ENCODE measurements around the gene NPAS1.
"Not testable (repeated sequence)": the region's sequence is repeated elsewhere in the genome, so short reads cannot be mapped to it uniquely, and the experiment has no call there.

Gene NPAS1

DNA sequence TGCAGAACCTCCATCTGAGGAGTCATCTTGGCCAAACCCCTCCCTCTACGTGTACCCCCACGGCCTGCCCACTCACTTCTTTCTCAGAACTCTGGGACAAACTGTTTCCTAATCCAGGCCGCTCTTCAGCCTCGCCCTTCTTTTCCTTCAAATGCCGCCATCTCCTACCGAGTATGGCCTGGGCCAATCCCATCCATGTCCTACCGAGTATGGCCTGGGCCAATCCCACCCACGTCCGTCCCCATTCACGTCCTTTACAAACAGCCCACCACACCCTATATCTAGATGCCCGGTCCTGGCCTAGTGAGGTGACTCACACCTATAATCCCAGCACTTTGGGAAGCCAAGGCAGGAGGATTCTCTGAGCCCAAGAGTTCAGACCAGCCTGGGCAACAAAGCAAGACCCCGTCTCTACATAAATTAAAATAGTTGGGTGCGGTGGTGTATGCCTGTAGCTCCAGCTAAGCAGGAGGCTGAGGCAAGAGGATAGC, 27.7 kb downstream of the NPAS1 start:
- DNase-seq, result no peak

DNA sequence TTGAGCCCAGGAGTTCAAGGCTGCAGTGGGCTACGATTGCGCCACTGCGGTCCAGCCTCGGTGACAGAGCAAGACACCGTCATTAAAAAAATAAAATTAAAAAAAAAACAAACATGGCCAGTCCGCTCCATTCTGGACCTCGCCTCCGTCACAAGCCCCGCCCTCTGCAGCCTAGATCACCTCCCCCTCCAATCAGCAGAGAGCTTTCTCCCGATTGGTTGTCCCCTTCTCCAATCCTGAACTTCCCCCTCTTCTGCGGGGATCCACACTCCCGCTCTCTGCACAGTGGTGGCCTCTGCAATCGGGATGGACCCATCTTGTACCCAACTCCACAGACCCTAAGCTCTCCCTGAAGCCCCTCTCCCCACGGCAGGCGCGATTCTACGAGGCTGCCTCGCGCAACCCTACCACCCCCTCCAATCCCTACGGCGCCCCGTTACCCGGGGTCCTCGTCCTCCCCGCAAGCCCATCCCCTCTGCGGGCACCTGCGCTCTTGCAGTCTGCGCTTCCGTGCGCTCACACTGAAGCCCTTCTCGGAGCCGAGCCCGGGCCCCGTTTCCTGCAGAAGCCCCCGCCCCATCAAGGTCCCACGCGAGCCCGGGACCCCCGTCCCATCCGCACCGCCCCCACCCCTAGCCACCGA, 28.2 kb downstream of the NPAS1 start:
- DNase-seq, result peak; percentile 89

- no peak for DNase-seq
Observed at GRCh38 chr19:47049307-47049700, 29.7 kb downstream of the NPAS1 start.

- not testable (repeated sequence) for DNase-seq
Observed at GRCh38 chr19:47050562-47050961, 30.9 kb downstream of the NPAS1 start.

DNA sequence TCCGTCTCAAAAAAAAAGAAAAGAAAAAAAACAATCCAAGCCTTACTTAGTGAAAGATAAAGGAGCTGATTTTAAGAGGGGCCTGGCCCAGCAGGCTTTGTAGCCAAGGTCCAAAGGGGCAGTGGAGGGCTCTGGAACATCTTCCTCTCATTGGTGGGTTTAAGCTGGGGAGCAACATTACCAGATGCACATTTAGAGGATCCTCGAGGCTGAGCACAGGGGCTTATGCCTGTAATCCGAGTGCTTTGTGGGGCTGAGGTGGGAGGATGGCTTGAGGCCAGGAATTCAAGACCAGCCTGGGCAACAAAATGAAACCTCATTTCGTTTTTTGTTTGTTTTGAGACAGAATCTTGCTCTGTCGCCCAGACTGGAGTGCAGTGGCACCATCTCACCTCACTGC, 36.8 kb downstream of the NPAS1 start:
- DNase-seq, result no peak

- DNase-seq, result no peak
Observed at GRCh38 chr19:47057328-47057727, 37.7 kb downstream of the NPAS1 start.

- DNase-seq, result no peak
Observed at GRCh38 chr19:47058621-47059022, 39.0 kb downstream of the NPAS1 start.

GRCh38 chr19:47063874-47064273, 44.2 kb downstream of the NPAS1 start:
- DNase-seq, result no peak

- DNase-seq, result no peak
Observed at GRCh38 chr19:47065242-47065641, 45.6 kb downstream of the NPAS1 start.

DNA sequence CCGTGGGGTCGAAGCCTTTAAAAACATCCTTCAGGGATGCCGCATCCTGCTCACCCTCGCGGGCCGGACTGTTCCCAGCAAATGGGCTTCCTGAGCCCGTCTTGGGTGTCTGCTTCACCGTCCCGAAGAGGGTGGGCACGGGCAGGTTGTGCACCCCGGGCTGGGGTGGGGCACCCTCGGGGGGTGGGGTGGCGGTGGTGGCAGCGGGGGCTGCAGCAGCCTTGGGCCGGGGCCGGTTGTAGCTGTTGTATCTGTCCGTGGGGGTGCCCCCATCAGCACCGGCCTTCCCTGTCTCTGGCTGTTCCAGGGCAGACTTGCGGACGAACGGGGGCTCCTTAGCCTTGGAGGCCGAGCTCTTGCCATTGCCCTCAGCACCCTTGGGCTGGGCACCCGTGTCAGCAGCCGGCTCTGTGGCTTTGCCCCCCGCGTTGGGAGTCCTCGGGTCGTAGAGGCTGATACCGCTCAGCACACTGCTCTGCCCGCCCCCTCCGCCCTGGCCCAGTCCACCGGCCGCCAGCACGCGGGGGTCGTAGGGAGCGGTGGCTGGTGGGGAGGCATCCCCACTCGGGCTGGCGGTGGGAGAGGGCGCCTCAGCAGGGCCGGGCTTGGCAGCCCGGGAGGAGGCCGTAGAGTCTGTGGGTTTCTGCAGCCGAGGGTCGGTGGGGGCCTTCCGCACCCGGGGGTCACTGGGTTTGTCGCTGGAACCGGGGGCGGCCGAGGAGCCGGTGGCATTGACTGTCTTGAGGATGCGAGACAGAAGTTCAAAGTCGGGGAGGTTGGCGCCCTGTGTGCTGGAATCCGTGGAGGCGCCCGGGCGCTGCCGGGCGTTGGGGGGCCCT, 47.0 kb downstream of the NPAS1 start:
- DNase-seq, result no peak

DNA sequence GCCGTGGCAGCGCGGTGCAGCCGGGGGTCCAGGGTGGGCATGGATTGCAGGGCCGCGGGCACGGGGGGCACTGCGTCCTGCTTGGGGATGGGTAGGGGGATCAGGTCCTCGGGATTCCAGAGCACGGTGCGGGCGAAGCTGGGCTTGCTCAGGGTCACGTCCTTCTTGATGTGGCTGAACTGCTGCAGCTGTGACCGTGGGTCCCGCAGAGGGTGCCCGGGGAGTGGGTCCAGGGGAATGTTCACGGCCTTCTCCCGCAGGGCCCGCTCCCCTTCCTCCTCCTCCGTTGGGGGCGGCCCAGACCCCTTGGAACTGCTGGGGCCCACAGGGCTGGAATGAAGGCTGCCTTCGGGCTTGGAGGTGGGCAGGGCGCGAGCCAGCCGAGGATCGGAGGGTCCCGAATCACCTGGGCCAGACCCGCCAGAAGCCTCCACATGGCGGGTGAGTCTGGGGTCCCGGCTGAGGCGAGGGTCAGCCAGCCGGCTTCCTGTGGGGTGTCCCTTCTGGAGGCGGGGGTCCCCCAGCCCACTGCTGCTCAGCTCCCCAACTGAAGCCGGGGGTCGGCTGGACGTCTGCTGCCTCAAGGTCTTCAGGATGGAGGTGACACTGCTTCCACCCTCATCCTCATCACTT, 47.7 kb downstream of the NPAS1 start:
- no peak for DNase-seq

GRCh38 chr19:47068246-47068645, 48.6 kb downstream of the NPAS1 start:
- DNase-seq, result no peak

- DNase-seq, result no peak
Observed at GRCh38 chr19:47068876-47069406, 49.3 kb downstream of the NPAS1 start.

GRCh38 chr19:47069795-47070194, 50.2 kb downstream of the NPAS1 start:
- no peak for DNase-seq

- DNase-seq, result no peak
Observed at GRCh38 chr19:47070756-47071155, 51.1 kb downstream of the NPAS1 start.

- DNase-seq, result no peak
Observed at GRCh38 chr19:47071731-47072130, 52.1 kb downstream of the NPAS1 start.

DNA sequence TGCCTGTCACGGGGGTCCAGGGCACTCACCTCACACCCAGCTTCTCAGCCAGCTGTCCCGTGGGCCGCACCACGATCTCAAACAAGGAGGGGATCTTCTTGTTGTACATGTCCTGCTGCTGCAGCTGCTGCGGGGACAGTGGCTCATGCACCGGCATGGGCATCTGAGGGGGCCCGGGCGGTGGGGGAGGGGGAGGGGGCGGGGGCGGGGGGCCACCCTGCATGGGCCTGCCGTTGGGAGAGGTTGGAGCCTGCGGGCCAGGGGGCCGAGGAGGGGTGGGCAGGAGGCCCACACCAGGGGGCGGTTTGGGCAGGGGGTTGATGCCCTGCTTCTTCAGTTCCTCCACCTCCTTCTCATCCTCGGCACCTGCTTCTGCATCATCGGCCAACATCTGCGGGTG, 52.7 kb downstream of the NPAS1 start:
- DNase-seq, result no peak

DNA sequence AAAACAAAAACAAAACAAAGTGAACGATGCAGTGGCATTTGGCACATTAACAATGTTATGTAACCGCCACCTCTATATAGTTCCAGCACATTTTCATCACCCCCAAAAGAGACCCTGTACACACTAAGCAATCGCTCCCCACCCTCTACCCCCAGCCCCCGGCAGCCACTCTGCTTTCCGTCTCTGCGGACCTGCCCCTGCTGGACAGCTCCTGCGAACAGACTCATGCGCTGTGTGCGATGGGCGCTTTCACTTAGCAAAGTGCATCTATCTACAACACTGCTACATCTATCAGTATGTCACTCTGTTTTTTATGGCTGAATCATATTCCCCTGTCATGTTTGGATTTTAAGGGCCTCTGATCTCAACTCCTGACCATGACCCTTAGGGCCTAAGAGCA, 53.9 kb downstream of the NPAS1 start:
- no peak for DNase-seq

- DNase-seq, result no peak
Observed at GRCh38 chr19:47074621-47075020, 55.0 kb downstream of the NPAS1 start.

- DNase-seq, result no peak
Observed at GRCh38 chr19:47075179-47075810, 55.7 kb downstream of the NPAS1 start.

- no peak for DNase-seq
Observed at GRCh38 chr19:47075941-47076340, 56.3 kb downstream of the NPAS1 start.

DNA sequence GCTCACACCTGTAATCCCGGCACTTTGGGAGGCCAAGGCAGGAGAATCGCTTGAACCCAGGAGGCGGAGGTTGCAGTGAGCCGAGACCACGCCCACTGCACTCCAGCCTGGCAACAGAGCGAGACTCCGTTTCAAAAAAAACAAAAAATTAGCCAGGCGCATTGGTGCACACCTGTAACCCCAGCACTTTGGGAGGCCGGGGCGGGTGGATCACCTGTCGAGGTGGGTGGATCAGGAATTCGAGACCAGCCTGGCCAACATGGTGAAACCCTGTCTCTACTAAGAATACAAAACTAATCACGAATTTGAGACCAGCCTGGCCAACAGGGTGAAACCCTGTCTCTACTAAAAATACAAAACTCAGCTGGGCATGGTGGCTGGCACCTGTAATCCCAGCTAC, 58.7 kb downstream of the NPAS1 start:
- not testable (repeated sequence) for DNase-seq

GRCh38 chr19:47081095-47081494, 61.5 kb downstream of the NPAS1 start:
- DNase-seq, result no peak
